HuH-7 (cell line): Measurements from ENCODE around the gene RUBCN.
A peak's percentile ranks its signal among the peaks of the same experiment; 100 is the strongest.
"Not testable (repeated sequence)": the region's sequence is repeated elsewhere in the genome, so short reads cannot be mapped to it uniquely, and the experiment has no call there.

Source experiments
- DNase-seq: peaks from one replicate; pipeline ENCODE4 v3.0.0; 2011; ENCODE audit warnings: low spot score

Gene RUBCN

DNA sequence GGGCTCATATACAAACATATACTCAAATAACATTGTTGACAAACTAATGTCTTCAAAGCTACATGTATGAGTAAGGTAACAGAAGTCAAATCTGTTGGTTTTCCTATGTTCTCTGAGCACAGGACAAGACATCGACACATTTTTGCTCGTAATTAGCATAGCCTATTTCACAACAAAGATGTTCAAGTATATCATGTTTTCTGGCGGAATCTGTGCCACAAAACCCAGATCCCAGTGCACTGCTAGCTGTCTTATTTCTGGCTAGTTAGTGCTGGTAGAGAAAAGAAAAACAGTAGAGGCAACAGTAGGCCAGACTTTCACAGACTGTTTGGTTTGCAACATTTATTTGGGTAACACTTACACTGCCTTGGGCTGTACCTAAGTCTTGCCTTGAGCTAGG, 51.2 kb downstream of the RUBCN start:
- DNase-seq = no peak

DNA sequence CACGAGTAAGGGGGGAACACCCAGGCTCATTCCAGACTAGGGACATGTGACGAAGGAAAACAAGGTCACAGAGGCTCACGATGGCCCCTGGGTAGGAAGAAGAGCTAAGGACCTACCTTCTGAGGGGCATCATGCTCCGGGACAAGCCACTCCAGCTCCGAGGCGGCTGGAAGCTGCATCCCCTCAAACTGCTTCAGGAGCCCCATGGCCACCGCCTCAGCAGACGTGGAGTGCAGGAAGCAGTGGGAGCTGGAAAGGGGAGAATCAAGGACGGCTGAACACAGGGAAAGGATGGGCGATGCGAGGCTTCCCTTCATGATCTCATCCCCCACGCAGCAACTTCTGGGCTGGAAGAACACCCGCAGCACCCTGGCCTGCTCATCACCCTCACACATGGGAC, 53.5 kb downstream of the RUBCN start:
- no peak for DNase-seq

GRCh38 chr3:197682713-197683112, 54.0 kb downstream of the RUBCN start:
- DNase-seq = no peak

- DNase-seq = peak; percentile 33
Measured at GRCh38 chr3:197680955-197681521, 55.7 kb downstream of the RUBCN start.

DNA sequence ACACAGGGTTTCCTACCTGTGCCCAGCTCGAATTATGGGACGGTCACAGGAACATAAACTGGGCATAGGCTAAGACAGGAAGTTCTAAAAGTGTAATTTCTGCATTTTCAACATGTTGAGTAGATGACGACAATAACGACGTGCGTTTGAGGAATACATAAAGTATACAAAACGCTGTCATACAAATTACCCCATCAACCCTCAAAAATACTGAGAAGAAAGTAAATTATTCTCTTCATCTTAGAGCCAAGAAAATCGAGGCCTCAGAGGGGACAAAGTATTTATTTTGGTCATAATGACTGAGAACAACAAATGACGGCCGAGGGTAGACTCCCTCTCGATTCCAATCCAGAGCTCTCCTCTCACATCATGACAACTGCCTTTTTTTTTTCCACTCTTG, 60.8 kb downstream of the RUBCN start:
- DNase-seq = no peak

DNA sequence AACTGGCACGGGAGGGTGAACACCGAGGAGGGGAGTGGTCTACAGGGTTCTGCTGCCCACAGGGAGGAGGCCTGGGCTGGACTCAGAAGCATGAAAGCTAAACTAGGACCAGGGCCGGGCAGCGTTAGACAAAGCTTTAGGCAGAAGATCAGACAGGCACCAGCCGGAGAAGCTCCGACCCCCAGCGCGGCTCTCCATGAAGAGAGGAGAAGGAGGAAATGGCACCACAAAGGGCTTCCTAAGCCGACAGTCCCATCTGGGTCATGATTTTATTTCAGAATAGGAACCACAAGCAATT, 61.2 kb downstream of the RUBCN start:
- no peak for DNase-seq

- DNase-seq = no peak
Measured at GRCh38 chr3:197674741-197675562, 61.8 kb downstream of the RUBCN start.

- DNase-seq = no peak
Measured at GRCh38 chr3:197673170-197673569, 63.5 kb downstream of the RUBCN start.

- no peak for DNase-seq
Measured at GRCh38 chr3:197670361-197670760, 66.3 kb downstream of the RUBCN start.

DNA sequence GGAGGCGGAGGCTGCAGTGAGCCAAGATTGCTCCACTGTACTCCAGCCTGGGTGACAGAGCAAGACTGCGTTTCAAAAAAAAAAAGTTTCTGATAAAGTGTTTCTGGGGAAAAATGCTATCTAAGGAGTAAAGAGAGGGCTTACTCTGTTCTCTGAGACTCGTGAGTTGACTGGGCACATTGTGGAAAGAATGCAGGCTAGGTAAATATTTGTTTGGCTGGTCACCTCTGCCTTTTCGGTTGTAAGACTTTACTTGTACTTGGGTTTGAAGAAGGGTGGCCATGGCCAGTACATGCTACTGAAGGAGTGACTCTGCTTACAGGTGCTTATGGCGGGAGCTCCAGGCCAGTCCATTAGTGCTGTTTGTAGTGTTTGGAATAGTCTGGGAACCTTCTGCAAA, 68.7 kb downstream of the RUBCN start:
- no peak for DNase-seq

DNA sequence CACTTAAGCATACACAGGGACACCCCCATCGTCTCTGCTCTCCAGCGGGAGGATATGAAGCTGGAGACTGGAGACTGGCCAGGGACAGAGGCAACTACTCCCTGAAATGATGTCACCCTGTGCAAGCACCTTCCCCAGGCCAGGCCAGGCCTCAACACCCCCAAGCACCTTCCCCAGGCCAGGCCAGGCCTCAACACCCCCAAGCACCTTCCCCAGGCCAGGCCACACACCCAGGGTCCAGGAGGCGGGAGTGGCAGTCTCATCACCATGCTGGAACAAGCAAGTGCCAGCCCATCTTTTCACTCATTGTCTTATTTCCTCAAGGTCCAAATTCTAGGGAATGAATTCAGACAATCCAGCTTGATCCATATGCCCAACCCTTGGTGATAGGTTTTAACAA, 69.4 kb downstream of the RUBCN start:
- DNase-seq = not testable (repeated sequence)

GRCh38 chr3:197666221-197666842, 70.4 kb downstream of the RUBCN start:
- not testable (repeated sequence) for DNase-seq

- not testable (repeated sequence) for DNase-seq
Measured at GRCh38 chr3:197665549-197665948, 71.2 kb downstream of the RUBCN start.

DNA sequence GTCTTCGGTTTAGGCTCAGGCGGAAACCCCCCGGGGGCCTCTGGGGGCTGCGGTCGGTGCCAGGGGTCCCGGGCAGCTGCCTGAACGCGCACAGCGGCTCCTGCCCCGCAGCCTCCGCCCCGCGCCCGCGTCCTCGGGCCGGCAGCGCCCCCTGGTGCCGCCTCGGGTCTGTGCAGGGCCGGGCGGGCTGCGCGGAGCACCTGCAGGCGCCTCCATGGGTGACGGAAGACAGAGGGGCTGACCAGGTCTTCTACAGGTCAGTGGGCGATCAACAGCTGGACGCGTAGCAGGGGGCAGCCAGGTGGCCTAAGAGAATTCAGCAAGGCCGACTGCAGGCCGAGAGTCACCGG, 71.6 kb downstream of the RUBCN start:
- DNase-seq = not testable (repeated sequence)

DNA sequence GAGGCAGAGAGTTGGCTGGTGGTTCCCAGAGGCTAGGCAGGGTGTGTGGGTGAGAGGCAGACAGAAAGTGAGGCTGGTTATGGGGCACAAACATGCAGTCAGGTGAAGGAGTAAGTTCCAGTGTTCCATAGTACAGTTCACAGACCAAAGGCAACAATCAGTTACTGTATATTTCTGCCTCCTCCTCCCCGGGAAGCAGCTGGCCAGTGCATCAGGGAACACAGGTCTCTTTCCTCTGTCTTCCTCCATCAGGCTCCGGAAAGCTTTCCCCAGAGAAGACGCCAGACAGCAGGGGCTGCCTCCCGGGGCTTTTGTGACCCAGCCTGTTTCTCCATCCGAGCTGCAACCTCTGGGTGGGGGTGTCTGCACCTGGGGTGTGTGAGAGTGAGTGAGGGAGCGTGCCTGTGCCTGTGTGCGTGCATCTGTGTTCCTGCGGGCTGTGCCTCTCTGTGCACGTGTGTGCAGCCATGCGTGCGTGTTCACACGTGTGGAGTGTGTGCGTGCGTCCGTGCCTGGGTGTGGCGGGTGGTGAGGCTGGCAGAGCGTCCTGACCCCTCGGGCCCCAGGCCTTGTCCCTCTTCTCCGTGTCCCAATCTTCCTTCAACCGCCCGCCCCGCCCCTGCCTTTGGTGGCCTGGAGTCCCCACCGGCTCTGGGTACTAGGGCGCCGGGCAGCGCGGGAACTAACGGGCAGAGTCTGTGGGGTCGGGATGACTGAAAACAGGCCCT, 72.1 kb downstream of the RUBCN start:
- DNase-seq = not testable (repeated sequence)

DNA sequence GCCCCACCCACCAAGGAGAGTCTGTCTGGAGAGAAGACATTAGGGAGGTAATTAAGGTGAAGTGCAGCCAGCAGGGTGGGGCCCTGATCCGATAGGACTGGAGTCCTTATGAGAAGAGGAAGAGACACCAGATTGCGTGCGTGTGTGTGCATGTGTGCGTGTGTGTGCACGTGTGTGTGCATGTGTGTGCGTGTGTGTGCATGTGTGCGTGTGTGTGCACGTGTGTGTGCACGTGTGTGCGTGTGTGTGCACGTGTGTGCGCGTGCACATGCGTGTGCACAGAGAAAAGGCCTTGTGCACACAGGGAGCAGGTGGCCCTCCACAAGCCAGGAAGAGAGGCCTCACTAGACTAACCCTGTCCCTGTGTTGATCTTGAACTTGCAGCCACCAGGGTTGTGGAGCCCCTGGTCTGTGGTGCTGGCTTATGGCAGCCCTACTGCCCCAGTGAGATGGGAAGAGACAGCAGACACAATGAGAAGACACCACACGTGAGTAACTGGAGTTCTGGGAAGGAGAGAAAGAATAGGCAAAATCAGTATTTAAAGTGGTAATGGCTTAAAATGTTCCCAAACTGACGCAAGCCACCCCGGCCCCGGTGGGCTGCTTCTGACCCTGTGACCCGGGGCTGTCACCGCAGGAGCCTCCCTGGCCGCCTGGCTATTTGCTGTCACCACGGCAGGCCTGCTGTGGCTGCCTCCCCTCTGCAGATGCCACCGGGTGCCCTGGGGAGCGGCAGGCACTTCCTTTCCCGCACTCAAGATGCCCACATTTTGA, 73.2 kb downstream of the RUBCN start:
- not testable (repeated sequence) for DNase-seq

DNA sequence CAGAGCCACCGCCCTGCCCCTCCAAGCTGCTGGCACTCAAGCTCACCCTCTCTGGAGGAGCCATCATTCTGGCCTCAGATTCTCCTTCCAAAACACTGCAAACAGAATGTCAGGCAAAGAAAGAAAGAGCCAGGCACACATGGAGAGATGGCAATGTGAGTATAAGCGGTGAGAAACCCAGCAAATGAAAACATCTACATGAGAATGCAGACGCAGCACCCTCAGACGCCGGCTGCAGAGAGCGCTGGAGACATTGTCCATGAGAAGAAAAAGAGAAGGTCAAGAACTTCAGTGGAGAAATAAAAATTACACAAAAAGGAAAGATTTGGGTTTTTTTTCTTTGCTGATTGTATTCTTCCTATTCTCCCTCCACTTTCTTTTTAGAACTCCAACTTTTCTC, 74.4 kb downstream of the RUBCN start:
- not testable (repeated sequence) for DNase-seq

- not testable (repeated sequence) for DNase-seq
Measured at GRCh38 chr3:197661874-197662273, 74.8 kb downstream of the RUBCN start.

GRCh38 chr3:197661234-197661834, 75.4 kb downstream of the RUBCN start:
- not testable (repeated sequence) for DNase-seq

- not testable (repeated sequence) for DNase-seq
Measured at GRCh38 chr3:197659701-197660100, 77.0 kb downstream of the RUBCN start.

DNA sequence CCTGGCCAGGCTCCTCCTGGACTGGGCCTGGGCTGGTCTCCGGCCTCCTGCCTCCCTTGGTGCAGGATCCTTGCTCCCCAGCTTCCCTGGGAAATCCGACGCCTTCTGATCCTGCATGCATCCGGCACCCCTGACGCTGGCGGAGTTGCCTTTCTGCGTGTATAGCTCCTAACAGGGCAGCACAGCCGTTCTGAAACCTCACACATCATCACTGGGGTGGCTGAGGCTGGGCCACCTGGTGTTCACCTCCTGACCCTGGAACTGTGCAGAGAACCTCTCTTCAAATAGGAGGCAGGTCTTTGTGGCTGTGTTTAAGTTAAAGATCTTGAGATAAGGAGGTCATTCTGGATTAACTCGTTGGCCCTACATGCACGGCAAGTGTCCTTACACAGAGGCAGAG, 77.6 kb downstream of the RUBCN start:
- not testable (repeated sequence) for DNase-seq

DNA sequence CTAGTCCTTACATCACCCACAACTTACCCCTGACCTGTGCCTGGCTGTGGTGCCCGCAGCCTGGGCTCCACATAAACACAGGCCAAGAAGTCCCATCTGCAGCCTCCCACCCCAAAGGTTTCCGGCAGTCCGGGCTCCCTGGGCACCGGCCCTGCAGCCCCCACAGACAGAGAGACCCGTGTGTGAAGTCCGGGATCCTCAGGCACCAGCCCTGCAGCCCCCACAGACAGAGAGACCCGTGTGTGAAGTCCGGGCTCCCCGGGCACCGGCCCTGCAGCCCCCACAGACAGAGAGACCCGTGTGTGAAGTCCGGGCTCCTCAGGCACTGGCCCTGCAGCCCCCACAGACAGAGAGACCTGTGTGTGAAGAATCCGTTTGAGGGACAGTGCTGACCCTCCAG, 78.0 kb downstream of the RUBCN start:
- DNase-seq = not testable (repeated sequence)
